Fibroblast of the aortic adventitia (primary cell): ENCODE data around the gene ACKR2. TPM values are rescaled to one million over a fixed set of nuclear protein-coding genes. Genes with fewer than 3 reads are reported as not detected.

Source experiments
- DNase-seq: peaks from one replicate; pipeline ENCODE4 v3.0.0-alpha.2; 2010; ENCODE audit warnings: low read depth
- H3K4me3 ChIP-seq: 2 replicates; pipeline ENCODE4 v1.5.1; 2011; ENCODE audit warnings: low read depth, mild to moderate bottlenecking, control low read depth, low read length, moderate library complexity
- total RNA-seq: library from RNA; depleted of rRNA; stranded (reverse); fragments of >200 nt; gene quantifications from 2 replicates; pipeline ENCODE4 v1.2.3, GENCODE V29; 2012; ENCODE audit warnings: low replicate concordance
- TF ChIP-seq, protein P1 (sequence below): IDR thresholded peaks from 2 replicates; pipeline ENCODE4 v1.5.1; 2011; ENCODE audit warnings: mild to moderate bottlenecking, low read length, control low read depth, inconsistent platforms; ENCODE audit not compliant: insufficient read depth

ACKR2 gene
- total RNA-seq, 1 donor: under 0.01 TPM

DNA sequence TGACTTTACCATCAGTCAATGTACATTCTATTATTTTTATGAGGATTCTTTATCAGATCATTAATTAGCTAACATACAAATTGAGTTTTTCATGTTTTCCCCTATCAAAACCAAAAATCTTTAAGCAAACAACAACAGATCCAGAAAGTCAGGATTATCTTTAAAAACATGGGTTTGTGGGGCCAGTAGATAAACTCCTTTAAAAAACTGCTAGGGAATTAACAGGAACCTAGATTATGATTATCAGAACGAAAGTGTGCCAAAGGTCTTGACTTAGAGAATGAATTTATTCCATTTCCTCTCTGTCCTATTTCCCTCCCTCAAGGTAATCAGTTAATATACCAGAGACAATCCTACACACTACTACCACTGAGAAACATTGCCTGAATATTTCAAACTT is 23.0 kb upstream of the ACKR2 start:
- no peak overlapping the region for H3K4me3 ChIP-seq
- DNase-seq: no peak
- TF ChIP-seq, protein P1, sequence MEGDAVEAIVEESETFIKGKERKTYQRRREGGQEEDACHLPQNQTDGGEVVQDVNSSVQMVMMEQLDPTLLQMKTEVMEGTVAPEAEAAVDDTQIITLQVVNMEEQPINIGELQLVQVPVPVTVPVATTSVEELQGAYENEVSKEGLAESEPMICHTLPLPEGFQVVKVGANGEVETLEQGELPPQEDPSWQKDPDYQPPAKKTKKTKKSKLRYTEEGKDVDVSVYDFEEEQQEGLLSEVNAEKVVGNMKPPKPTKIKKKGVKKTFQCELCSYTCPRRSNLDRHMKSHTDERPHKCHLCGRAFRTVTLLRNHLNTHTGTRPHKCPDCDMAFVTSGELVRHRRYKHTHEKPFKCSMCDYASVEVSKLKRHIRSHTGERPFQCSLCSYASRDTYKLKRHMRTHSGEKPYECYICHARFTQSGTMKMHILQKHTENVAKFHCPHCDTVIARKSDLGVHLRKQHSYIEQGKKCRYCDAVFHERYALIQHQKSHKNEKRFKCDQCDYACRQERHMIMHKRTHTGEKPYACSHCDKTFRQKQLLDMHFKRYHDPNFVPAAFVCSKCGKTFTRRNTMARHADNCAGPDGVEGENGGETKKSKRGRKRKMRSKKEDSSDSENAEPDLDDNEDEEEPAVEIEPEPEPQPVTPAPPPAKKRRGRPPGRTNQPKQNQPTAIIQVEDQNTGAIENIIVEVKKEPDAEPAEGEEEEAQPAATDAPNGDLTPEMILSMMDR: no peak

DNA sequence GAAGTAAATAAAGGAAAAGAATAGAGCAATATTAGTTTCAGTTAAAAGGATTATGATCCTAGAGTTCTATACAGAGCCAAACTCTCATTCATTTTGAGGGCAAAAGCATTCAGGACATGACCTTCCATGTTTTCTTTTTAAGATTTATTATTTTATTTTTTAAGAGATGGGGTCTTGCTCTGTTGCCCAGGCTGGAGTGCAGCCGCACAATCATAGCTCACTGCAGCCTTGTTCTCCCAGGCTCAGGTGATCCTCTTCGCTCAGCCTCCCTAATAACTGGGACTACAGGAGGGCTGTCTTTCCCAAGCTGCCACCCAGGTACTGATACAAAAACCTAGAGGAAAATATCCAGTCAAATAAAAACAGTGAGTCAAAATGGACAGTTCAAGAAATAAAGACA is 22.6 kb upstream of the ACKR2 start:
- no peak overlapping the region for H3K4me3 ChIP-seq
- TF ChIP-seq, protein P1: no peak
- no peak for DNase-seq

DNA sequence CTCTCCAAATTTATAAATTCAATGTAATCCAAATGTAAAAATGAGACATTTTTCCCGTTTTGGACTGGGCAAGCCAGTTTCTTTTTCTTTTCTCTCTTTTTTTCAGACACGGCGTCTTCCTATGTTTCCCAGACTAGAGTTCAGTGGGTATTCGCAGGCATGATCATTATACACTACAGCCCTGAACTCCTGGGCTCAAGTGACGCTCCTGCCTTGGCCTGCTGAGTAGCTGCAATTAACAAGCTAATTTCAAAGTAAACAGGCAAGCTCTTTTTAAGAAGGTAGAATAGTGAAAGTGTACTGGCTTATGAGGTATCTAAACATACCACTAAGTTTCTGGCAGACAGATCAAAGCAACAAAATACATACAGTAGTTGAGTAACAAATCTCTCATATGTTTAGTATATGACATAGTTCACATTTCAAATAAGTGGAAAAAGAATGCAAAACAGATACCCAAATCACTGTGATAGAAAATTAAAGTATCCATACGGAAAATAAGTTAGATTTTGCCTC is 18.5 kb upstream of the ACKR2 start:
- TF ChIP-seq, protein P1: no peak
- DNase-seq: no peak
- no peak overlapping the region for H3K4me3 ChIP-seq

DNA sequence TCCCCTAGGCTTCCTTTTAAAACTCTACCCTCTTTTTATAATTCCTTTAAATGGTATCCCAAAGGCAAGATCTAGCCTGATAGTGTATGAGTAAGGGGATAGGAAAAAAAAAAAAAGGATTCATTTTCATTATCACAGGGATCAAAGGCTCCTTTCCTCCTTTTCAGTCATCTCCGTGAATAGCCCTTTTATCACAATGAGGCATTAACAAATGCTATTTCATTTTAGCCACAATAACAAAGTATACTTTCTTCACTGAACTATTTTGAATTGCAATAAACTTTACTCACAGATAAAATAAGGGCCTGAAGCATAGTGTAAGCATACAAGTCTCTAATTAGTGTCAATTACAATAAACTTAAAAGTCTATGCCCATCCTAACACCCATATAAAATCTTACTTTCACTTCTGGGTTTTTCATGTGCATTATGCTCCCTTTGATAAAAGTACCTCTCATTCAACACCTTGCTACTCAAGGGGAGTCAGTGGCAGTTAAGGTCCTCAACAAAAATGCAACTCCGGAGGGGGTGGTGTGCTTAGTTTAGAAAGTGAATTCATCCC is 13.5 kb upstream of the ACKR2 start:
- H3K4me3 ChIP-seq: no peak overlapping the region
- TF ChIP-seq, protein P1: no peak
- DNase-seq: no peak

DNA sequence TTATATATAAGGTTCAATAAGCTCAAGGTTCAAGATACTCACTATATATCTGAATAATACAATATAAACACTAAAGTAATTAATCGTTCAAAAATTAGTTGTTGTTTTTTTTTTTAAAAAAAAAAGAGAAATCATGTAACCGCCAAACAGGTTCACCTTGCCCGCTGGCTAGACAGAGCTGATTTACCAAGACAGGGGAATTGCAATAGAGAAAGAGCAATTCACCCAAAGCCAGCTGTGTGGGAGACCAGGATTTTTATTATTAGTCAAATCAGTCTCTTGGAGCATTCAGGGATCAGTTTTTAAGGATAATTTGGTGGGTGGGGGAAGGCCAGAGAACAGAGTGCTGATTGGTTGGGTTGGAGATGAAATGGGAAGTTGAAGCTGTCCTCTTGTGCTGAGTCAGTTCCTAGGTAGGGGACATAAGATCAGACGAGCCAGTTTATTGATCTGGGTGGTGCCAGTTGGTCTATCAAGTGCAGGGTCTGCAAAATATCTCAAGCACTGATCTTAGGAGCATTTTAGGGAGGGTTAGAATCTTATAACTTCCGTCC is 12.8 kb upstream of the ACKR2 start:
- H3K4me3 ChIP-seq: no peak overlapping the region
- TF ChIP-seq, protein P1: no peak
- no peak for DNase-seq

DNA sequence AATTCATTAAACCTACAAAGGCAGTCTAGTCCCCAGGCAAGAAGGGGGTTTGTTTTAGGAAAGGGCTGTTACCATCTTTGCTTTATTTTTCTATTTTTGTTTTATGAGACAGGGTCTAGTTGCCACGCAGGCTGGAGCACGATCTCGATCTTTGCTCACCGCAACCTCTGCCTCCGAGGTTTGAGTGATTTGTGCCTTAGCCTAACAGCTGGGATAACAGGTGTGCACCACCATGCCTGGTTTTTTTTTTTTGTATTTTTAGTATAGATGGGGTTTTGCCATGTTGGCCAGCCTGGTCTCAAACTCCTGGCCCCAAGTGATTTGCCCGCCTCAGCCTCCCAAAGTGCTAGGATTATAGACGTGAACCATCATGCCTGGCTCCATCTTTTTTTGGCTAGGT is 9.9 kb upstream of the ACKR2 start:
- no peak for DNase-seq
- H3K4me3 ChIP-seq: no peak overlapping the region
- TF ChIP-seq, protein P1: no peak

DNA sequence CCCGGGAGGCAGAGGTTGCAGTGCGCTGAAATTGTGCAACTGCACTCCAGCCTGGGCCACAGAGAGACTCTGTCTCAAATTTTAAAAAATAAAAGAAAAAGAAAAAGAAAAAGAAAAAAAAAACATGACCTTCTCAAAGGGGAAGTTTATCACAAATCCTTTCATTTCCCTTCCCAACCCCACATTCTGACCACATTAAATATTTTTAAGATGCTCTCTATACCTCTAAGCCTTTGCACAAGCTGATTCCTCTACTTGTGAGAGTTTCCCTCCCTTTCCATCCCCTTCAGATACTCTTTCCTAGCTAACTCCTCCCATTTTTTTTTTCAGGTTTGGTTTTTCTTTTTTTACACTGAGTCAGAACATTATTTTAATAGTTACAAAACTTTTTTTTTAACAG is 9.0 kb upstream of the ACKR2 start:
- H3K4me3 ChIP-seq: no peak overlapping the region
- TF ChIP-seq, protein P1: no peak
- DNase-seq: no peak
